Esophagus mucosa (tissue), 1 donor: ENCODE measurements around the gene ECHS1. TPM values are rescaled to one million over a fixed set of nuclear protein-coding genes. Genes with fewer than 3 reads are reported as not detected.
"Not testable (repeated sequence)": the region's sequence is repeated elsewhere in the genome, so short reads cannot be mapped to it uniquely, and the experiment has no call there.

ENCODE experiments used
- ATAC-seq: fragments of 200-7000 bp; cut with Tn5 transposase; one replicate; pipeline ENCODE4 v1.9.1; 2020
- total RNA-seq: library from RNA; stranded (reverse); gene quantifications from one replicate; pipeline ENCODE4 v1.2.4, GENCODE V29; 2023
- donor health status: DM: yes; HTN: yes; CAD: no.

ECHS1 gene
- 79.5 TPM for total RNA-seq

DNA sequence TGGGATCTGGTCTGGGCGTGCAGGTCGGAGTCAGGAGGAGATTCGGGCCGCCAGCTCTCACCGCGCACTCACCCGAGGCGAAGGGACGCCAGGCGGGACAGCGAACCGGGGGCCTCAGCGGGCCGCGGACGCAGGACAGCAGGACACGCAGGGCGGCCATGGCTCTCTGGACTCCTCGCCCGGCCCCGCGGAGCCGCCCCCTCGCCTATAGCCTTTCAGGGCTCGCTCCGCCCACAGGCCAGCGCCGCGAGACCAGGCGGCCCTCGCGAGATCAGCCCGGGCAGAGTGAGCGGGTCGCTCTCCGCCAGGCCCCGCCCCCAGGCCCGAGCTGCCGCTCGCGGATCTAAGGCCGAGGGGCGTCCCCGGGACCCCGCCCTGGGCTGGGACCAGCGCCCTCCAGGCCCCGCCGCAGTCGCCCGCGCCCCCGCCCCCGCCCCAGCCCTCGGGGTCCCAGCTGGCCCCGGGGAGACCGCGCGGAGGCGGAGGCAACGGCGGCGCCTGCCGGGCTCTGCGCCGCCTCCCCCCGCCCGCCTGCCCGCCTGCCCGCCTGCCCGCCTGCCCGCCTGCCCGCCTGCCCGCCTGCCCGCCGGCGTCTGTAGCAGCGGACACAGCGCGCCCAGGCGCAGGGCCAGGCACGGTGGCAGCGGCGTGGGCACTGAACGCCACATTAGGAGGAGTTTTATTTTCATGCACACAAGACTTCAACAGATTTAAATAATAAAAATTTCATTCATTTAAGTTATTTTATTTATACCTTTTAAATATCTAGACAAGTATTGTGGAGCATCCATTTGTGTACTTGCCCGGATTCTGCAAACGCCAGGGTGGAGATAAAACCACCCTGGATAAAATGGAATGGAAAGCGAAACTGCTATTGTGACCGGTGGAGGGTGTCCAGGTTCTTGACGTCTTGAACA lies at the start of gene ECHS1:
TSS of gene ECHS1 (minus strand) at position 181 of the 917 bp plus-strand sequence. CDS start at position 160, 21 bp downstream.
- peak; percentile 97 for ATAC-seq

DNA sequence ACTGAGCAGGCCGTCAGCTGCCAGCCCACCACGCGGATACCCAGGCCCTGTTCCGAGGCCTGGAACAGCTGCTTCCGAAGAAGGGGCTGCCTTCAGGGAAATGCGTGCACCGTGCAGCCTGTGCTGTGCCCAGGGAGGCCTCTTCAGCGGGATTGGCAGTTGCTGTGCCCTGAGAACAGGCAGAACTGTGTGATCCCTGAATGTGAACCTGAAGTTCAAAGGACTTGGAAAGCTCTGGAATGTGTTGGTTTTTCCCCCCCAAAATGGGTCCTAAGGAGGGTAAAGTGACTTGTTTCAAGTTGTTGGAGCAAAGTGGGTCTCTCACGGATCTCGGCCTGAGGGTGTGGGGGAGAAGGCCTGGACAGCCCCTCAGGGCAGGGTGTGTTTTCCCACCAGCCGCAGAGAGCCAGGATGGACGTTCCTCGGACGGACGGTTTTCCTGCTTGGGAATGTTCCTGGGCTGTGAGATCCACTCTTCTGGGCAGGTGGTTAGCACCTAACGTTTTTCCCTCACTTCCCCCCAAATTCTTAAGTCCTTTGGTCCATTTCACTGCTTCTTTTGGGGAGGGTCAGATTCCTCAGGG lies 49.2 kb upstream of the ECHS1 start:
- no peak for ATAC-seq

DNA sequence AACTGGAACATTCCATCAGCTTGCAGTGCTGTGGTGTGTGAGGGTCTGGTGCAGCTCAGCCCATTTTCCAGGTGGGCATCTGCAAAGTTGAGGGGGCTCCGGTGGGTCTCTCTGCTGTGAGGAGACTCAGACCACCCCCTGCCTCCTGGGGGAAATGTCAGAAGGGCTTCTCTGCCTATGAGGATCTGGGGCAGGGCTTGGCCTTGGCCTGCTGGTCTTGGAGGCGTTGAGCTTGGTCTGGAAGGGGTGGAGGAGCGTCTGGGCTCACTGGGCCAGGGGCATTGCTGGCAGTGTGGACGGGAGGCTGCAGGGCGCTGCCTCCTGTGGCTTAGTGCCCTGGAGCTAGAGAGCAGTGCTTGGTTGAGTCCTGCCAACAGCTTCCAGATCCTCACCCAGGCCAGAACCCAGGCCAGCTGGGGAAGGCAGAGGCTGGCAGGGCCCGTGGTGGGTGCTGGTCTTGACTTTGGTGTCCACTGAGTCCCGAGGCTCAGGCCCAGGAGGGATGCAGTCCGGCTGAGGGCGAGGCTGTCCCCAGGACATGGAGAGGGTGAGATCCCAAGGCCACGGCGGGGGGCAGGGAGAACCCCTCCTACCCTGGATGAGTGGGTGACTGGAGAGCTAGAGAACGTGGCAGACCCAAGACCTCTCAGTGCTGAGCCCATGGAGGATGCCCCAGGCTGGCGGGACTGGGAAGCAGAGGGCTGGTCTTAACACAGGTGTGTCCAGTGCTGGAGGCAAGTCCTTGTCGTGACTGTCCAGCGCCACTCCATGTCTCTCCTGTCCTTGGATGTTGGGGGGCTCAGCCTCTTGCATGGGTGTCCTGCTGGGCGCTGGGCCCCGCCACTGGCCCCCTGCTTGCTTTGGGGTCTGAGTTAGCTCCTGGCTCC lies 48.4 kb upstream of the ECHS1 start:
- ATAC-seq, result no peak

DNA sequence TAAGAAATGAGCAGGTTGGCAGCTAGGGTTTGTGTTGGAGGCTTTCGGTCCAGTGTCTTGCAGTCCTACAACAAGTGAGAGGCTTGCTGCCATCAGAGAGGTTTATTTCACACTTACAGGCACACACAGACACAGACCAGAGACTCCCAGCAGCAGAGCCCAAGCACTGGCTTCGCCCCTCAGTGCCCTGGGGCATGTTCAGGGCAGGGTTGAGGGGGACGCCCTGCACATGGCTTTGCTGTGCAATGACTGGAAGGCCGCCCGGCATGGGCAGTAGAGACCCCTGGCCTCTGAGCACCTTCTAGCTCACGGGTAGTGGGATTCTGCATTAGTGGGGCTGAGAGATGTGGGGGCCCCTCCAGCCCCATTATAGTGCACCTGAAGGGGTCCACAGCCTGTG lies 47.4 kb upstream of the ECHS1 start:
- ATAC-seq, result no peak

DNA sequence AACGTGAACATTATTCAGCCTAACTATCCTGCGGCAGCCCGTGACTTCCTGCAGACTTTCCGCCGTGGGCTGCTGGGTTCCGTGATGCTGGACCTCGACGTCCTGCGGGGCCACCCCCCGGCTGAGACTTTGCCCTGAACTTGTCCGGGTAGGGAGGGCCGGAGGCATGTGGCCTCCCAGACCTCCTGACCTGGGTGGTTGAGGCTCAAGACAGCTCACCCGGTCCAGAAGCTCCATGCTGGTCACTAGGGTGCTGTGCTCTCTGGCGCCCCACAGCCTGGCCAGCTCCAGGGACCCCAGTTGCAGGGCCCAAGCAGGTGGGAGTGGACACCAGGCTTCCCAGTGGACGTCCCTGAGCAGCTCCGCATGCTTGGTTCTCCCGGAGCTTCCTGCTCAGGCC lies 46.9 kb upstream of the ECHS1 start:
- ATAC-seq, result no peak

DNA sequence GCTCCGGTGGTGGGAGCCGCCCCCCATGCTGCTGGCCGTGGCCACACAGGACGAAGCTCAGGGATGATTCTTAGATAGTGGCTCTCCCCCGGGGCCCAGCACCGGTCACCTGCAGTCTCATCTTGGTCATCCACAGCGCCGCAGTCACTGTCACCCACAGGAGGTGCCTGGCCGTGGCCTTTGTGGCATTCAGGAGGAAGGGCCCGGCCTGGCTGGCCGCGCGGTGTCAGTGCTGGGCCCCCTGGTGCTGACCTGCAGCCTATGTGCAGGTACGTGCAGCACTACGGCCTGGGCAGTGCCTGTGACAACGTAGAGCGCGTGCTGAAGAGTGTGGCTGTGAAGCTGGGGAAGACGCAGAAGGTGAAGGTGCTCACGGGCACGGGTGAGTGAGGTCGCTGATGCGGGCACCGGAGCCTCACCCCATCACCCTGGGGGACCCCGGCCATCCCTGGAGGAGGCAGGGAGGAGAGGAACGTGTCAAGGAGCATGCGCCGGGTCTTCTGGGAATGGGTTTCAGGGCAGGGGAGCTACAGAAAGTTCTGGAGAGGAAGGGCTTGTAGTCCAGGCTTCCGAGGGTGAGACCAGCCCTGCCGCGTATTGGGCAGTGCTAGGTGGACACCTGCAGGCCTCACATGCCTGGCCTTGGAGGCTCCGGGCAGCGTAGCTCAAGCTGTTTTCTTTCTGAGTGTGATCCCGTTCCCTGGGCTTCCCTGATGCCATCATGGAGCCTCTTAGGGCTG lies 46.2 kb upstream of the ECHS1 start:
- no peak for ATAC-seq

DNA sequence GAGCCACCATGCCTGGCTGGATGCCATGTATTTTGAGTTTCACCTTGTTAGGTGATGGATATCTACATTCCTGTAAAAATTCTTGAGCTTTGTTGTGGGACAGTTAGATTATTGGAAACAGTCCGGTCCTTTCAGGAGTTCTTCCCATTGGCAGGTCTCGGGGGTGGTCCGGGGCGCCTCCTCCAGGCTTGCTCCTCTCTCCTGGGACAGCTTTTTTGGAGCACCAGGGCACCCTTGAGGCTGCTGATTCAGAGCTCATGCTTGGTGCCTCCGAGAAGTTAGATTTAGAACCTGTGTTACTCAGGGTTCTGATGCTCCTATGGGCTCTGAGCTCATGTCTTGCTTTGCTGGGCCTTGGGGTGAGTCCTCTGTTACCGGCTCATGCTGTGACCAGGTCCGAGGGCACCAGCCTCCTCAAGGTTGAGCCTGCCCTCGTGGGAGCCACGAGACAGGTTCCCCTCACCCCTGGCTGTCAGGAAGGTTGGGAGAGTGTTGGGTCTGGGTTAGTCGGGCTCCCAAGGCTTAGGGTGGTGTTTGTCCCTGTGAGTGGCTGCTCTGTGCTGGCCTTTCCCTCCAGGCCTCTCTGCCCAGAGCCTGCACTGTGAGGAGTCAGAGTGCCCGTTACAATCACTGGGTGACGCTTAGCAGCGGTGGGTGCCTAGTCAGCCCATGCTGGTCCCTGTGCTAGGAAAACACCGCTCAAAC lies 45.3 kb upstream of the ECHS1 start:
- ATAC-seq, result no peak

DNA sequence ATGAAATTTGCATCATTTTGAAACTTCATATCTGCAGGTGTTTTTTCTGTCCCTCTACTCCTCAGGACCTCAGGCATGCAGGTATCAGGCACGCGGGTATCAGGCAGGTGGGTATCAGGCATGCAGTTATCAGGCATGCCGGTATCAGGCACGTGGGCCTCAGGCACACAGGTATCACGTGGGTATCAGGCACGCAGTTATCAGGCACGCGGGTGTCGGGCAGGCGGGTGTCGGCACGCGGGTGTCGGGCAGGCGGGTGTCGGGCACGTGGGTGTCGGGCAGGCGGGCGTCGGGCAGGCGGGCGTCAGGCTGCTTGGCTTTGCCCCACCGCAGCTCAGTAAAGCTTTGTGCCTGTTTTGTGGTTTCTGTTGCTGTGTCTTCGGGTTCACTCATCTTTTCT lies 42.6 kb upstream of the ECHS1 start:
- ATAC-seq, result peak; percentile 20

DNA sequence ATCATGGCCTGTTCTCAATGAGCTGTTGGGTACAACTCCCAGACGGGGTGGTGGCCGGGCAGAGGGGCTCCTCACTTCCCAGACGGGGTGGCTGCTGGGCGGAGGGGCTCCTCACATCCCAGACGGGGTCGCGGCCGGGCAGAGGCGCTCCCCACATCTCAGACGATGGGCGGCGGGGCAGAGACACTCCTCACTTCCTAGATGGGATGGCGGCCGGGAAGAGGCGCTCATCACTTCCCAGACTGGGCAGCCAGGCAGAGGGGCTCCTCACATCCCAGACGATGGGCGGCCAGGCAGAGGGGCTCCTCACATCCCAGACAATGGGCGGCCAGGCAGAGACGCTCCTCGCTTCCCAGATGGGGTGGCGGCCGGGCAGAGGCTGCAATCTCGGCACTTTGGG lies 41.2 kb upstream of the ECHS1 start:
- ATAC-seq, result not testable (repeated sequence)

DNA sequence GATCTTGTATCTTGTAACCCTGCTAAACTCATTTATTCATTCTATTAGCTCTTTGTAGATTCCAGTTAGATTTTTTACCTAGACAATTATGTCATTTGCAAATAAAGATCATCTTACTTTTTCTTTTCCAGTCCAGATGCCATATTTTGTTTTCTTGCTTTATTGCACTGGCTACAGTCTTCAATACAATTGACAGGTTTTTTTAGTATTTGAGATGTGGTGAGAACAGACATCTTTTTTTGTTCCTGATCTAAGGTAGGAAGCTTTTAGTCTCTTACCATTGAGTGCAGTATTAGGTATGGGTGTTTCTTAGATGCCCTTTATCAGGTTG lies 39.2 kb upstream of the ECHS1 start:
- no peak for ATAC-seq

DNA sequence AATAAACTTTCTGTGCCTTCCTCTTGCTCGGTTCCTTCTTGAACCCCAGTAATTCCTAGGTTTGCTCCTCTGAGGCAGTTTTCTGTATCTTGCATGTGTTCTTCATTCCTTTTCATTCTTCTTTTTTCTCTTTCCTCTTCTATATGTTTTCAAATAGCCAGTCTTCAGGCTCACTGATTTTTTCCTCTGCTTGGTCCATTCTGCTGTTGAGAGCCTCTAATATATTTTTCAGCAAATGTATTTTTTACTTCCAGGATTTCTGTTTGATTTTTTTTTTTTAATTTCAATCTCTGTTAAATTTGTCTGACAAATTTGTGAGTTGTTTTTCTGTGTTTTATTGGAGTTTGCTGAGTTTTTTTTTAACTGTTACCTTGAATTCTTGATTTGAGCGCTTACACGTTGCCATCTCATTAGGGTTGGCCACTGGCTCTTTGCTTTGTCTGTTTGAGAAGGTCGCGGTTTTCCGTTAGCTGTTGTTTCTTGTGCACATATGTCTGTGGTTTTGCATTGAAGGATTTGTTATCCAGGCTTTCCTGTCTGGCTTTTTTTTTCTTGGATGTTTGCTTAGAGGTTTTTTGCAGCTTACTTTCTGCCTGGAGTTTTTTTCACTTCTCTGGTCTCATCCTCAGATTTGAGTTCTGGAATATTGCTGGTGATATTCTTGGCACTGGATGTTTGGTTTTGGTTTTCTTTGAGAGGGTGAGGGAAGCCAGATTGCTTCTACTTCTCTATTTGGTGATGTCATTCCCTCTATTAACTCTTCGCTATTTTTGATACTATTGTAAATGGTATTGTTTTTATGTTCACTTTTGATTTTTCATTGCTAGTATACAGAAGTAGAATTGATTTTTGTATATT lies 38.6 kb upstream of the ECHS1 start:
- ATAC-seq, result no peak

DNA sequence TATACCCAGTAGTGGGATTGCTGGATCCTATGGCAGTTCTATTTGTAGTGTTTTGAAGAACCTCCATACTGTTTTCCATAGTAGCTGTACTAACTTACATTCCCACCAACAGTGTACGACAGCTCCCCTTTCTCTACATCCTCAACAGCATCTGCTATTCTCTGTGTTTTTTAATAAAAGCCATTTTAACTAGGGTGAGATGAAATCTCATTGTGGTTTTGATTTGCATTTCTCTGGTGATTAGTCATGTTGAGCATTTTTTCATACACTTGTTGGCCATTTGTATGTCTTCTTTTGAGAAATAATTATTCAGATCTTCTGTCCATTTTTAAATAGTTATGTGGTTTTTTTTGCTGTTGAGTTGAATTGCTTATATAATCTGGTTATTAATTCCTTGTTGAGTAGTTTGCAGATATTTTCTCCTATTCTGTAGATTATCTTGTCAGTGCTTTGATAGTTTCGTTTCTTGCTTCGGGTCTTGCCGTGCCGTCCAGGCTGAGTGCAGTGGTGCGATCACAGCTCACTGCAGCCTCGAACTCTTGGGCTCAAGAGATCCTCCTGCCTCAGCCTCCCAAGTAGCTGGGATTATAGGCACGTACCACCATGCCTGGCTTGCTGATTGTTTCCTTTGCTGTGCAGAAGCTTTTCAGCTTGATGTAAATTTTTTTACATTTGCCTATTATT lies 32.8 kb upstream of the ECHS1 start:
- no peak for ATAC-seq

DNA sequence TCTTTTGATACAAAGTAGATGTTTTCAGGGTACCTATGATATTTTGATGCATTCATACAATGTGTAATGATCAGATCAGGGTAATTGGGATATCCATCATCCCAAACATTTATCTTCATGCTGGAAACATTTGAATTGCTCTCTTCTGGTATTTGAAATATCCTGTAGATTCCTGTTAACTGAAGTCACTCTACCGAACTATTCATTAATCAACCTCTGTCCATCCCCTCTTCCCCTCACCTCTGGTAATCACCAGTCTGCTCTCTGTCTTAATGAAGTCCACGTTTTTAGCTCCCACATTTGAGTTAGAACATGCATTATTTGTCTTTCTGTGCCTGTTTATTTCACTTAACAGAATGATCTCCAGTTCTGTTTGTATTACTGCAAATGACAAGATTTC lies 32.1 kb upstream of the ECHS1 start:
- no peak for ATAC-seq

DNA sequence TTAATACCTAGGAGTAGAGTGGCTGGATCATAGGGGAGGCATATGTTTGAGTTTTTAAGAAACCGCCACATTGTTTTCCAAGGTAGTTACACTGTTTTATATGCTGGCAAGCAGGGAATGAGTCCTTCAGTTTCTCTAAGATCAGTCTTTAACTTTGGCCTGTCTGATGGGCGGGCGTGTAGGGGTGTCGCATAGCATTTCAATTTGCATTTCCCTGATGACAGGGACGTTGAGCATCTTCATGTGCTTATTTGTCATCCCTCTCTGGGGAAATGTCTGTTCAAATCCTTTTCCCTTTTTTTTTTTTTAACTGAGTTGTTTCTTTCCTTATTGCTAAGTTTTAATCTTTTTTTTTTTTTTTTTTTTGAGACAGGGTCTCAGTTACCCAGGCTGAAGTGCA lies 30.6 kb upstream of the ECHS1 start:
- ATAC-seq, result no peak

DNA sequence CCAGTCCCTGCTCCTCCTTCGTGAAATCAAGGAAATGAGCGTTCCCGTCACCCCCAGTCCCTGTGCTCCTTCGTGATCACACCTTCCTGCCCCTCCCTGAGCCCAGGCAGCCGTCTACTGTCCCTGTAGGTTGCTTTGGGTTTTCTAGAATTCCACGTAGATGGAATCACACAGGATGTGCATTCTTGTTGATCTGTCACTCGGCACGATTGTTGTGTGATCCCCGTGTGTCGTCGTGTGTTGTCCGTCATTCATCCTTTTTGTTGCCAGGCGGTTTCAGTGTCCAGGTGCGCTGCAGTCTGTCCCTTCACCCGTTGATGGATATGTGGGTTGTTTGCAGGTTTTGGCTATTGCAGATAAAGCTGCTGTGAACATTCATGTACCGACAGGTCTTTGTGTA lies 30.2 kb upstream of the ECHS1 start:
- ATAC-seq, result no peak

DNA sequence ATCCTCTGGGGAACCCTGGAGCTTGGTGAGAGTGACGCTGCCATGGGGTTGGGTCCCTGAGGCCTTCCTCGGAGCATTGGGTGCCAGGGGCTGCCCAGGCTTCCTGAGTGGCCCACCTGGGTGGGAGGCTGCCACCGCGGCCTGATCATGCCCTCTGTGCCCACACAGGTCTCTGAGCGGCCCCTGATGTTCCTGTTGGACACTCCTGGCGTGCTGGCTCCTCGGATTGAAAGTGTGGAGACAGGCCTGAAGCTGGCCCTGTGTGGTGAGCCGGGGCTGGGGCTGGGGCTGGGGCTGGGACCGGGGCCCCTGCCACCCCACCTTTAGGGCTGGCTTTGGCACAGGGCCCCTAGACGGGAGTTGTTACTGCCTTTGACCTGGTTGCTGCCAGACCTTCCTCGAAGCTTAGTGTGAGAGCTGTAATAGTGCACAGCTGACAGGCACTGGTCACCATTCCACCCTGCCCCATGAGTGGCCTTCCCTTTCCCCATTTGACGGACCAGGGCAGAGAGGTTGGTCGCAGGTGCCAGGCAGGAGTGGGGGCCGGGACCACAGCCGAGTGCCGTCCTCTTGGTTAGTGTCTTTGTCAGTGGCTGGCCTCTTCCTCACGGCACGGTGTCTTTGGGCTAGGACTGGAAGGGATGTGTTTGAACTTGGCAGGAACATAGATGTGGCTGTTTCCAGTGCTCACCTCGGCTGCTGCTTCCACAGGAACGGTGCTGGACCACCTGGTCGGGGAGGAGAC lies 29.0 kb upstream of the ECHS1 start:
- ATAC-seq, result no peak

DNA sequence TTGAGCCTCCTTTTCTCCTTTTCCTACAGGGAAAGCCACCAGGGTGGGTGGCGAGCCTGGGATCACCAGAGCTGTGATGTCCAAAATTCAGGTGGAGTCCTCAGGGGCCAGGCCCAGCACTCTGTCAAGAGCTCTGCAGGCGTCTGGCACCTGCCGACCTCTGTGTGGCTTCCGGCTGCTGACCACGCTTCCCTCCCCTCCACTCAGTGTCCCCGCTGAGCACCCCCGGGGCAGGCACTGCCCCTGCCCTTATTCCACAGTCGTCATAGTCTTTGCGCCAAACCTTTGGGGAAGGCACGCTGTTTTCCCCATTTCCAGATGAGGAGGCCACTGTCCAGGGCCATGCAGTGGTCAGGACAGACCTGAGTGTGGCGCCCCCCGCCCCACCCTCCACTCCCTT lies 28.3 kb upstream of the ECHS1 start:
- ATAC-seq, result peak; percentile 19

DNA sequence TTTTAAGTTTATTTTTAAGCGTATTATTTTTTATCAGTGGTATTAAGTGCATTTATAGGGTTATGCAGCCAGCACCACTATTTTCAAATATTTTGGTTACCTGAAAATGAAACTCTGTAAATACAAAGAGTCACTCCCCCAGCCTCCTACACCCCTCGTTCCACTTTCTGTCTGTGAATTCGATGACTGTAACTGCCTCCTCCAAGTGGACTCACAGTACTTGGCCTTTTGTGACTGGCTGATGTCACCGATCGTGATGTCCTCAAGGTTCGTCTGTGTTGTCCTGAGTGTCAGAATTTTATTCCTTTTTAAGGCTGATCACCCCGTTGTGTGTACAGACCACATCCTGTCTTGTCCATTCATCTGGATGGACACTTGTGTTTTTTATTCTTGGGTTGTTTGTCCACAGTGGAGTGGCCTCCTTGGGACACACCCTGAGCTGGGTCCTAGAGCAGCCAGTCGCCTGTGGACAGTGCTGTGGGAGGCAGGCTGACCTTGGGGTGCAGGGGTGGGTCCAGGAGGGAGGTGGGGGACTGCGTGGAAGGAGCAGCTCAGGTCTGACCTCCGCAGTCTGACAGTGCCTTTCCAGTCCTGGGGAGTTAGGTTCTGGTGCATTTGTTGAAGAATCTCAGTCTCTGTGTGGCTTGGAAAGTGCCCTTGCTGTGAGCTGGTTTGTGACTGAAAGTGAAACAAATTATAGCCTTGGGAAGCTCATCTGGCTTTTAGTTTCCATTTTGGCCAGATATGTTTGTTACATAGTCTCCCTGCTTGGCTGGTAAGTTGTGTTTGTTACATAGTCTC lies 27.7 kb upstream of the ECHS1 start:
- ATAC-seq, result peak; percentile 15

DNA sequence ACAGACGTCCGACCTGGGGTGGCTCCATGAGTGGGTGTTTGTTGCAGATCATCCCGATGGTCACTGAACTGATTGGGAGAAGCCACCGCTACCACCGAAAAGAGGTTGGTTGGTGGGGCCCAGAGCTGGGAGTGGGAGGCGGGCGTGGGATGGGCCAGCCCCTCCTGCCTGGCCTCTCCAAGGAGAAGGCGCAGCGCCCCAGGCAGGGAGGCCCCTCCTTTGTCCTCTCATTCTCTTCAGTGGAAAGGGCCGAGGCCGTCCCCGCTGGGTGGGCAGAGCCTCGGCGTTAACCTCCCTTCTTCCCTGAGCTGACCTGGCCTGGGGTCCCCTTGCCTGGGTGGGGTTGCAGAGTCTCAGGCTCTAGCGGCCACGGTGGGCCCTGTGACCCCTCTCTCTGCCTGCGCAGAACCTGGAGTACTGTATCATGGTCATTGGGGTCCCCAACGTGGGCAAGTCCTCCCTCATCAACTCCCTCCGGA lies 26.0 kb upstream of the ECHS1 start:
- no peak for ATAC-seq
